HCT116 (cell line): ENCODE measurements around the gene CHRDL1. TPM values are rescaled to one million over a fixed set of nuclear protein-coding genes. Genes with fewer than 3 reads are reported as not detected.
A peak's percentile ranks its signal among the peaks of the same experiment; 100 is the strongest.

Experiments
- ATAC-seq: fragments of 200-7000 bp; cut with Tn5 transposase; 2 replicates; pipeline ENCODE4 v1.9.1; 2020; ENCODE audit warnings: mild to moderate bottlenecking, moderate library complexity
- BruUV-seq: library from RNA; stranded (reverse); fragments of 400-500 nt; replicated peaks from 2 replicates; lab custom pipeline; 2021; lab: Mats Ljungman, UMichigan
- CTCF ChIA-PET: fragments of 300-600 bp; sonication (Branson Sonifier 250); formaldehyde crosslinking; loops from one replicate; lab custom pipeline; 2021; ENCODE audit warnings: antibody characterized with exemption; lab: Charles Lee
- POLR2A ChIA-PET: fragments of 300-600, 350-600 bp; sonication (Branson Sonifier 250); formaldehyde crosslinking; loops from one replicate; lab custom pipeline; 2021; ENCODE audit warnings: antibody characterized with exemption; lab: Charles Lee
- RAD21 ChIA-PET, 2 experiments: fragments of 300-600 bp; sonication (Branson Sonifier 250); formaldehyde crosslinking; loops; one replicate each; lab custom pipeline; 2023; ENCODE audit warnings: low total read pairs in 2 of 2; ENCODE audit not compliant: uncharacterized antibody in 2 of 2, unreplicated experiment in 2 of 2, low non-redundant PET in 1 of 2; lab: Charles Lee
- DNase-seq: peaks from one replicate; pipeline ENCODE4 v3.0.0-alpha.2; 2010; ENCODE audit warnings: low read depth, low spot score
- H2AFZ ChIP-seq: fragments of 200-600 bp; shearing (Covaris generic), sonication (generic); 2 replicates; pipeline ENCODE4 v1.6.1; 2017; ENCODE audit warnings: low read depth, mixed run types, mixed read lengths, antibody characterized with exemption, low read length; ENCODE audit not compliant: poor library complexity, severe bottlenecking
- H3K27ac ChIP-seq: 2 replicates; pipeline ENCODE4 v1.5.1; 2012; ENCODE audit warnings: low read depth, low read length
- H3K27me3 ChIP-seq: fragments of 200-600 bp; sonication (generic); 2 replicates; pipeline ENCODE4 v1.6.1; 2016; ENCODE audit warnings: mixed run types, low read length, mixed read lengths; ENCODE audit not compliant: insufficient read depth
- H3K36me3 ChIP-seq, 2 experiments: fragments of 200-500 bp in 1 of 2; fragments of 200-600 bp in 1 of 2; sonication (Bioruptor generic) in 1 of 2; sonication (generic) in 1 of 2; 2 replicates each; pipeline versions ENCODE4 v1.5.1 to v1.6.1; 2014 to 2016; ENCODE audit warnings: low read length in 2 of 2, inconsistent platforms in 1 of 2, mixed read lengths in 1 of 2, mixed run types in 1 of 2; ENCODE audit not compliant: insufficient read depth in 2 of 2, control insufficient read depth in 1 of 2
- H3K4me1 ChIP-seq, 2 experiments: fragments of 200-600 bp in 1 of 2; sonication (generic) in 1 of 2; 2 replicates each; pipeline versions ENCODE4 v1.5.1 to v1.6.1; 2012 to 2017; ENCODE audit warnings: low read length in 2 of 2, inconsistent platforms in 1 of 2, mild to moderate bottlenecking in 1 of 2, mixed read lengths in 1 of 2, mixed run types in 1 of 2, moderate library complexity in 1 of 2; ENCODE audit not compliant: insufficient read depth in 2 of 2, control insufficient read depth in 1 of 2
- H3K4me2 ChIP-seq: fragments of 200-600 bp; sonication (generic); 2 replicates; pipeline ENCODE4 v1.6.1; 2017; ENCODE audit warnings: mixed run types, low read length, mixed read lengths
- H3K4me3 ChIP-seq, 2 experiments: fragments of 200-600 bp in 1 of 2; sonication (generic) in 1 of 2; replicated peaks in 1 of 2; 2 replicates each; pipeline ENCODE4 v1.5.1; 2011 to 2016; ENCODE audit warnings: low read length in 2 of 2, control low read depth in 1 of 2, low read depth in 1 of 2, mild to moderate bottlenecking in 1 of 2, mixed read lengths in 1 of 2, mixed run types in 1 of 2
- H3K79me2 ChIP-seq: fragments of 200-600 bp; sonication (generic); 2 replicates; pipeline ENCODE4 v1.6.1; 2017; ENCODE audit warnings: mild to moderate bottlenecking, mixed run types, low read length, moderate library complexity, mixed read lengths; ENCODE audit not compliant: insufficient read depth
- H3K9ac ChIP-seq: fragments of 200-600 bp; sonication (generic); 2 replicates; pipeline ENCODE4 v1.6.1; 2016; ENCODE audit warnings: low read length, mixed read lengths
- H3K9me2 ChIP-seq: fragments of 200-600 bp; sonication (generic), shearing (Covaris generic); 2 replicates; pipeline ENCODE4 v1.6.1; 2017; ENCODE audit warnings: mixed run types, mild to moderate bottlenecking, moderate library complexity; ENCODE audit not compliant: insufficient read depth
- H3K9me3 ChIP-seq, 2 experiments: fragments of 200-500 bp in 1 of 2; fragments of 200-600 bp in 1 of 2; sonication (Bioruptor generic) in 1 of 2; sonication (generic) in 1 of 2; 2 replicates each; pipeline ENCODE4 v1.6.1; 2014 to 2017; ENCODE audit warnings: low read length in 2 of 2, mixed read lengths in 2 of 2, inconsistent platforms in 1 of 2, low read depth in 1 of 2, mild to moderate bottlenecking in 1 of 2, mixed run types in 1 of 2, moderate library complexity in 1 of 2; ENCODE audit not compliant: control insufficient read depth in 1 of 2, insufficient read depth in 1 of 2
- H4K20me1 ChIP-seq: fragments of 200-600 bp; sonication (generic), shearing (Covaris generic); 2 replicates; pipeline ENCODE4 v1.6.1; 2017; ENCODE audit warnings: mixed run types, mild to moderate bottlenecking, moderate library complexity; ENCODE audit not compliant: insufficient read depth
- CTCF ChIP-seq, 3 experiments: fragments of 200-600 bp in 1 of 3; sonication (generic) in 1 of 3; IDR thresholded peaks in 2 of 3; conservative IDR thresholded peaks in 1 of 3; 2 replicates each; pipeline ENCODE4 v1.5.1; 2012 to 2017; ENCODE audit warnings: low read depth in 2 of 3, low read length in 2 of 3, antibody characterized with exemption in 1 of 3, borderline replicate concordance in 1 of 3, control low read depth in 1 of 3, mild to moderate bottlenecking in 1 of 3, mixed read lengths in 1 of 3, mixed run types in 1 of 3, moderate library complexity in 1 of 3; ENCODE audit not compliant: insufficient read depth in 1 of 3
- RAD21 ChIP-seq: IDR thresholded peaks from 2 replicates; pipeline ENCODE4 v1.6.1; 2012; ENCODE audit warnings: low read depth, mild to moderate bottlenecking
- REST ChIP-seq: IDR thresholded peaks from 2 replicates; pipeline ENCODE4 v1.6.1; 2012; ENCODE audit warnings: low read depth
- intact Hi-C: fragments of 100-400 bp; cut with micrococcal nuclease; formaldehyde crosslinking; loops from 2 replicates; pipeline ENCODE4 v1.10.0; 2022
- total RNA-seq: library from RNA; stranded (reverse); gene quantifications from one replicate; pipeline ENCODE4 v1.2.1, GENCODE V29; 2021; ENCODE audit not compliant: unreplicated experiment

The CHRDL1 gene
- total RNA-seq, 1 experiment from 2014 or later, result 0.05 TPM

- no peak overlapping the region for H3K4me2 ChIP-seq
- TF ChIP-seq RAD21 (peak; percentile 37), CTCF (IDR thresholded peaks at IDR 0.05 in 2 of 3, conservative IDR thresholded peaks at IDR 0.05 in 1 of 3; ENCODE audit: borderline replicate concordance in 1 of 3, insufficient read depth in 1 of 3, low read depth in 2 of 3, low read length in 2 of 3) (peak; percentile 23 to 56 (median 47); a peak in 5 of 6 replicates), REST (no peak)
- no peak overlapping the region for H3K27ac ChIP-seq
- BruUV-seq, result no TSS peak
- DNase-seq (no peak), ATAC-seq (peak; percentile 81)
- H4K20me1 ChIP-seq, result no peaks in the 10 kb centered on the region
- ChIA-PET POLR2A (no interaction called here), CTCF (no interaction called here), RAD21 (no interaction called here)
- H3K4me1 ChIP-seq, result no peaks in the 10 kb centered on the region
- intact Hi-C loops, result loop anchor here (2.0 kb wide), 1 partner anchor 215 kb away; no protein-coding TSS in a partner anchor
- no peak overlapping the region for H3K4me3 ChIP-seq
- H3K9me3 ChIP-seq, result no peaks in the 10 kb centered on the region
- H3K27me3 ChIP-seq, result no peaks in the 10 kb centered on the region; the same call in 1 of the 2 replicates
- H3K36me3 ChIP-seq, result no peaks in the 10 kb centered on the region
- no peaks in the 10 kb centered on the region for H3K79me2 ChIP-seq
- H3K9me2 ChIP-seq, result no peaks in the 10 kb centered on the region
- H3K9ac ChIP-seq, result no peak overlapping the region
- H2AFZ ChIP-seq, result no peak overlapping the region
Observed at GRCh38 chrX:110665223-110666002, 130.2 kb downstream of the CHRDL1 start.
